ENCODE data around the gene WWC2. TPM values are rescaled to one million over a fixed set of nuclear protein-coding genes. Genes with fewer than 3 reads are reported as not detected.

WWC2 gene
- total RNA-seq, 4 donors from 2014 or later = 4.6 to 40.4 (median 9.5) TPM

GRCh38 chr4:183096276-183096965, 2.6 kb upstream of the WWC2 start:
- no peak overlapping the region for H3K4me3 ChIP-seq
- peaks cover 0 to 18% (median 5%) of the 10 kb centered on the region in 4 donors for H3K4me1 ChIP-seq
- peaks cover 0 to 8% of the 10 kb centered on the region in 2 donors for H3K27me3 ChIP-seq
- no peaks in the 10 kb centered on the region for H3K36me3 ChIP-seq
- H3K27ac ChIP-seq = no peak overlapping the region
- TF ChIP-seq POLR2A (IDR thresholded peaks at IDR 0.05) = no peak
- TF ChIP-seq CTCF (IDR thresholded peaks at IDR 0.05) = no peak
- no peak for DNase-seq
- H3K9me3 ChIP-seq = no peaks in the 10 kb centered on the region

- Histone ChIP-seq H3K9me3 (no peaks in the 10 kb centered on the region), H3K4me1 (peaks cover 0 to 21% (median 5%) of the 10 kb centered on the region in 4 donors), H3K27ac (peak overlapping the region; percentile 73 to 96 (median 86)), H3K36me3 (no peaks in the 10 kb centered on the region), H3K27me3 (peaks cover 0 to 8% of the 10 kb centered on the region in 2 donors), H3K4me3 (peak overlapping the region; percentile 57 to 88 (median 70))
- DNase-seq = no peak
- no peak for TF ChIP-seq POLR2A (IDR thresholded peaks at IDR 0.05)
- TF ChIP-seq CTCF (IDR thresholded peaks at IDR 0.05) = no peak
Measured at GRCh38 chr4:183097231-183098018, 1.6 kb upstream of the WWC2 start.

GRCh38 chr4:183098019-183098722, 886 bp upstream of the WWC2 start:
- peak overlapping the region; percentile 57 to 88 (median 70) for H3K4me3 ChIP-seq
- H3K36me3 ChIP-seq = no peaks in the 10 kb centered on the region
- H3K27ac ChIP-seq = peak overlapping the region; percentile 73 to 96 (median 86)
- peak in 2 of 3 donors; percentile 50 to 62 for DNase-seq
- TF ChIP-seq CTCF (IDR thresholded peaks at IDR 0.05) = no peak
- no peak for TF ChIP-seq POLR2A (IDR thresholded peaks at IDR 0.05)
- no peaks in the 10 kb centered on the region for H3K9me3 ChIP-seq
- H3K27me3 ChIP-seq = peaks cover 0 to 8% of the 10 kb centered on the region in 2 donors
- peaks cover 0 to 21% (median 5%) of the 10 kb centered on the region in 4 donors for H3K4me1 ChIP-seq

GRCh38 chr4:183099537-183100297, 660 bp downstream of the WWC2 start:
- H3K4me1 ChIP-seq = peaks cover 0 to 21% (median 5%) of the 10 kb centered on the region in 4 donors
- no peak for TF ChIP-seq CTCF (IDR thresholded peaks at IDR 0.05)
- no peaks in the 10 kb centered on the region for H3K9me3 ChIP-seq
- no peaks in the 10 kb centered on the region for H3K36me3 ChIP-seq
- H3K4me3 ChIP-seq = peak overlapping the region; percentile 57 to 88 (median 70)
- DNase-seq = peak in 1 of 3 donors; percentile 55
- peak overlapping the region; percentile 73 to 96 (median 86) for H3K27ac ChIP-seq
- H3K27me3 ChIP-seq = peaks cover 0 to 8% of the 10 kb centered on the region in 2 donors

- peak overlapping the region; percentile 57 to 88 (median 70) for H3K4me3 ChIP-seq
- H3K27me3 ChIP-seq = peaks cover 0 to 8% of the 10 kb centered on the region in 2 donors
- H3K9me3 ChIP-seq = no peaks in the 10 kb centered on the region
- TF ChIP-seq CTCF (IDR thresholded peaks at IDR 0.05) (no peak), POLR2A (IDR thresholded peaks at IDR 0.05) (no peak)
- no peaks in the 10 kb centered on the region for H3K36me3 ChIP-seq
- H3K27ac ChIP-seq = no peak overlapping the region
- H3K4me1 ChIP-seq = peaks cover 0 to 21% (median 5%) of the 10 kb centered on the region in 4 donors
- no peak for DNase-seq
Measured at GRCh38 chr4:183100298-183100599, 1.2 kb downstream of the WWC2 start.

Data from Peyer's patch (tissue), 4 donors.